Parietal lobe (tissue), 1 donor: Measurements from ENCODE around the gene RAB11FIP5. TPM values are rescaled to one million over a fixed set of nuclear protein-coding genes. Genes with fewer than 3 reads are reported as not detected.

Experiments
- total RNA-seq: library from RNA; depleted of rRNA; stranded (reverse); fragments of >200 nt; gene quantifications from one replicate; pipeline ENCODE4 v1.2.3, GENCODE V29; 2014

Gene RAB11FIP5
- total RNA-seq, result 9.1 TPM

GRCh38 chr2:73112913-73113854 is at the start of gene RAB11FIP5:
Gene RAB11FIP5, minus strand, starts transcription at chr2:73112948. Its CDS starts 171 bp downstream, at chr2:73112777.

GRCh38 chr2:73071360-73072128 is 41.2 kb downstream of the RAB11FIP5 start, which contains the start of gene SFXN5:
Gene SFXN5, minus strand, starts transcription at chr2:73071712. Its CDS starts 7 bp downstream, at chr2:73071705.

Other genes with a start within 250 kb of the RAB11FIP5 start
- 1.3 TPM for gene SPR, start 225.5 kb downstream of the RAB11FIP5 start, total RNA-seq
- gene EMX1, start 195.4 kb downstream of the RAB11FIP5 start, total RNA-seq, result 27.9 TPM
- gene SFXN5, start 41.2 kb downstream of the RAB11FIP5 start, total RNA-seq, result 31.6 TPM
- gene NOTO, start 89.6 kb upstream of the RAB11FIP5 start, total RNA-seq, result not detected
- gene SMYD5, start 101.3 kb upstream of the RAB11FIP5 start, total RNA-seq, result 32.9 TPM
- 6.9 TPM for gene PRADC1, start 120.3 kb upstream of the RAB11FIP5 start, total RNA-seq
- 155 TPM for gene CCT7, start 121.4 kb upstream of the RAB11FIP5 start, total RNA-seq
- 28.8 TPM for gene FBXO41, start 171.5 kb upstream of the RAB11FIP5 start, total RNA-seq
- not detected for gene EGR4, start 180.6 kb upstream of the RAB11FIP5 start, total RNA-seq